ENCODE measurements around the gene KCNJ10.

KCNJ10 gene

DNA sequence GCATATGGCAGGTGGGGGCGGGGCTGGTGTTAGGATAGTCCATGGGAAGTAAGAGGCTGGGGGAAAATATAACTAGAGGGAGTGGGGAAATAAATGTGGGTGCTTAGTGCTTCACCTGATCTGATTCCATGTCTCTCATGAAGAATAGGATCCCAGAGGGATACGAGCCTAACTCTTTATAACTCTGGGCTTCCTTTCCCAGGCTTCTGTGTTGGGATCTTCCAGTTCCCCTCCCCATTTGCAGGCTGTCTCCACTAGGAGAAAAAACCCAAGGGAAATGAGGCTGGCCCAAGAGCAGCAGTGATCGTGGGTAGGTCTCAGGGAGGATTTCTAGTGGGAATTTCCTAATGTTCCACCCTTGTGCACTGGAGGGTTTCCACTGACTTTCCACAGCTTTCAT lies 13.0 kb upstream of the KCNJ10 start:
- DNase-seq = no peak

DNA sequence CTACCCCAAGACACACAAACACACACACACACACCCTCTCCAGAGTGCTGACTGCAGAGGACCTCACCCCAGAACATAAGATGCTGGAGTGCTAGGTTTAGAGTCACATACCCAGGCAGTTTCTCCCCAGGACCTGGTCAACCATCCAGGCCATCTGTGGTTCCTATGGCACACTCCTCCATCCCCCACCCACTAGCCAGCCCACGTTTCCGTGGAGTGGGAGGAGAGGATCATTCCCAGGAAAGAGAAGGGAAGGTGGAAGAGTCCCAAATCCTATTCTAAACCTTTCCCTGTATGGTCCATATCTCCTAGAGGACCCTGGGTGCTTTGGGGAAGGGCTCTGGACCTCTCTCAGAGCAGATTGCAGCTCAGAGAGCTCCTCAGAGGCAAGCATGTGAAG lies 12.5 kb upstream of the KCNJ10 start:
- DNase-seq = no peak

DNA sequence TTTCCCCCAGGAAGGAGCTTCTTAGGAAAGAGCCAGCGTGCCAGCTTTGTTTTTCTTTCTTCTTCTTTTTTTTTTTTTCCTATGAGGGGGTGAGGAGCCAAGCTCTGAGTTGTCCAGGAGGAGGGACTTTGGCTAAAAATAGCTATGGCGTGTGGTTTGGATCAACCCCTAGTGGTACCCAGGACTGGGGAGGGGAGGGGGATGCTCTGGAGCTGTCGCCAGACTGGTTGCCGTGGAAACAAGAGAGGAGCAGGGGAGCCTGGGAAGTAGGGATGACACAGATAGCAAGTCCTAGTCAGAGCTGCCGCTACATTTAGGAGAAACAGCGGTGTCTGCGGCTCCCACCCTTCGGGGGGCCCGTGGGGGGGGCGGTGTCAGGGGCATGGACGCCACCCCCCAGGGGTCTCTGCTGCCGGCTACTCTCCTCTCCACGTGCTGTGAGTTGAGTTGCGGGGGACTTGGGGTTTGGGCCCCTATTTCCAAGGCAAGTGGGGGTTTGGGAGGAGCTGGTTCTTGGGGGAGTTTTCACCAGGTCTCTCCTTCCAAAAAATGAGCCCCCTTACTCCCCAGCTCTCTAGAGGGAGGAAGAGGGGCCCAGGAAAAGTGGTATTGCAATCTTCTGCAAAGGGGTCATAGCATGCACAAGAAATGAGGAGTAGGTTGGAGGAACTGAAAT lies 11.4 kb upstream of the KCNJ10 start, which contains the start of gene KCNJ9:
Gene KCNJ9 (plus strand): TSS at position 278 of the 676 bp plus-strand sequence. CDS start 2,493 bp downstream, outside the sequence.
- DNase-seq = no peak

DNA sequence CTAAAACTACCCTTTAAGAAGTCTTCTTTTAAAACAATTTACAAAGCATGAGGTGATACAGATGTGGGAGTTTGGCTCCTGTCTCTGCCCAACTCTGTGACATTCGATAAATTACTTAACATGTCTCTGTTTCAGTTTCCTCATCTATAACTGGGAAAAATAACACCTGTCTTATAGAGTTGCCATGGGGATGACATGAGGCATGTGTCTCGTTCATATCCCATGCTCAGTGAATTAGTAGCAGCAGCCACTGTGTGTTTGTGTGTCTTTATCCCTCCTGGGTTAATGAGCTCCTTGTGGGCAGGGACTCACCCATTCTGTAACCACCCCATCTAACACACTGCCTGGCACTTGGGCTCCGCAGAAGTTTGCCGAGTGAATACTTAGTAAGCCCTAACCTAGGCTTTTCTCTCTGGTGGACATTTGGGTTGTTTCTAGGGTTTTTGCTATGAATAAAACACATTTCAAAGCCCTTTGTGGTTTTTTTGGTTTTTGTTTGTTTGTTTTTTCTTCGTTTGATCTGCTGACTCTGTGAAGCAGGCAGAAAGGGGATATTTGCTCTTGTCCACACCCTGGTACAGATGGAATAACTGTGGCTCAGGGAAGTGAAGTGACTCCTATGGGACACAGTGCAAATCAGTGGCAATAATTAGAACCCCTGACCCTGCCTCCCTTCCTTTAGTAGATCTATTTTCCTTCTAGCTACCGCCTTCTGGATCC lies 10.6 kb upstream of the KCNJ10 start:
- no peak for DNase-seq

DNA sequence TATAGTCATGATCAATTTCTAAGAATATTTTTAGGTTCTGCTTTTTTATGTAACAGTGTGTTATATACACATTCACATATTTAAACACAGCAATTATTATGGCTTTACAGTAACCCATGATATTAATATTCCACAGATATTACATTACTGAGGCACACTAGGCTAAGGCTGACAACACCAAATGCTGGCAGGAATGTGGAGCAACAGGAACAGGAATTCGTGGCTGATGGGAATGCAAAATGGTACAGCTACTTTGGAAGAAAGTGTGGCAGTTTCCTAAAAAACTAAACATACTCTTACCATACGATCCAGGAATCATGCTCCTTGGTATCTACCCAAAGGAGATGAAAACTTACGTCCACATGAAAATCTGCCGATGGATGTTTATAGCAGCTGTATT lies 9.5 kb upstream of the KCNJ10 start:
- DNase-seq = no peak

DNA sequence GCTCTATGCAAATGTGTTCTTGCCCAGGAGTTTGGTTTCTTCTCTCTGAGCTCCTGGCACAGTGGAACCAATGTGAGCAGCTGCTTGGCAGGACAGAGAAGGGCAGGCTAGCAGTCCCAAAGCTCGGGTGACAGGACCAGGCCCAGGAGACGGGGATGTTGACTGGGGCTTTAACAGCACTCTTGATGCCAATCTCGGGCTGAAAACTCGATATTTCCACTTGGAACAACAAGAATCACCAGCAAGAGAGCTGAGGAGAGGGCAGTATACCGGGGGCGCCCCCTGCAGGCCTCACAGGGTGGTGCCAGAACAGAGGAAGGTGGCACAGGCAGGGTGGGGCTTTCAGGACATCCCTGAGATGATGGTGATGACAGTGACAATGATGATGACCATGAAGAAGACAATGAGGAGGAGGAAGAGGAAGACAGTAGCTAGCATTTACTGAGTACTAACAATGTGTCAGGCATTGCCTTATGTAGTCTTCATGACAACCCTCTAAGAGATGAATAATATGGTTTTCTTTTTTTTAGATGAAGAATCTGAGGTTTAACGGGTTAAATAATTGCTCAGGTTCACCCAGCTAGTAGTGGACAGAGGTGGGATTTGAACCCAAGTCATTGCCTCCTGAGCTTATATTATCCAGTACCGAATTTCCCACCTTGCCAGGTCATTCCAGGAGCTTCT lies 8.7 kb upstream of the KCNJ10 start:
- DNase-seq = no peak

DNA sequence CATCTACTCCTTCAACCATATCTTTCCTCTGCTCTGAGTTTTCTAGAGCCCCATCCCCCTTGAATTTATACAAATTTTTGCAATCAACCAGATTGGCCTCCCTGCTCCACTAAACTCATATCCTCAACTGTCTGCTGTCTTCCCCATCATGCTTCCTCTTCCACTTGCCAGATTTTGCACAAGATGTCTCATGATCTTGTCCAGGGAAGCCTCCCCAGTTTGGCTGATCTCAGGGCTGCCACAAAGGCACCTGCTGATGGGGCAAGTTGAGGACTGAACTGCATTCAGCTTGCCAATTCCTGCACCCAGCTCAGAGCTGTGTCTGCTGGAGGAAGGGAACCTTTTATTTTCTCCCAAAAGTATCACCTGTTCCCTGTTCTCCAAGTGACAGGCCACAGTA lies 7.5 kb upstream of the KCNJ10 start:
- no peak for DNase-seq

DNA sequence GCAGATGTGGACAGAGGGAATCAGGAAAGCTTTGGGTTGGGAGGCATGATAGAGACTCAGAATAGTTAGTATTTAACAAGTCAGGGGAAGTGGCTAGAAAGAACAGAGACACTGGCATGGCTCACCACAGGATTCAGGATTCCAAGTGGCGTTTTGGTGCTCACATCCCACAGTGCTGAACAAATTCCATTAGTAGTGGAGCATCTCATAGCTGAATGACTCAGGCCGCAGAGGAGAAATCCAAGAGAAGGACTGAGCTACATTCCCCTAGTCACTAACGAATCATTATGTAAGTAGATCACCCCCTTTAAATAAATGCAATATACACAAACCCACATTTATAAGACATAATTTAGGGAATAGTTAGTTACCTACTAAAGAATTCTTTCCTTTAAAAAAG lies 6.3 kb upstream of the KCNJ10 start:
- no peak for DNase-seq

DNA sequence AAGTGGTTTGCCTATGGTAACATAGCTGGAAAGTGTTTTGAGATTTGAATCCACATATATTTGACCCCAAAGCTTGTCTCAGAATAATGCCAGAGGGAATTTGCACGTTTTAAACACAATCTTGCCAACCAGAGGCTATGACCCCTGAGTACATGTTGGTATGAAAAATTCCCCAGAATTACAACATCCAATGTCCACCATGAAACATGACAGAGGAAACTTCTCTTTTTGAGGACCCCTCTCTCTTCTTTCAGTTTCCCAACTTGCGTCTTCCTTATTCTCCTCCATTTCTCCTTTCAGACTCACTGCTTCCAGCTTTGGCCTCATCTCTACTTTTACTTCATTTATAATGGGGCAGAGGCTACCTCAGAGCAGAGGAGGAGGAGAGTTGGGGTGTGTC lies 5.9 kb upstream of the KCNJ10 start:
- DNase-seq = no peak

DNA sequence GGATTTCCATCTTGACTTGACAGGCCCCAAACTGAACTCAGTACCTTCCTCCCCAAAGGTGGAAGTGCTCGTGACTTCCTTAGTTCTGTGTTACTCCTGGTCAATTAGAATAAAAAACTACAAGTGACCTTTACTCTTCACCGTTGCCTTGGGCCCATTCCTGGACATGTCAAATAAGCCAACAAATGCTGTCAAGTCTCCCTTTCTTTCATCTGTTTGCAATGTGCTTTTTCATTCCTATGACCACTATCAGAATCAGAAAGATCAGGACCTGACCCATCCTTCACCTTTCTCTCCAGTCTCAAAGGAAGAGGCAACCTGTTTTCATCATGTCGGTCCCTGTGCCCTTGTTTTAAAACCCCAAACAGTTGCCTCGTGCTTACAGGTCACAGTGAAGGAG lies 4.9 kb upstream of the KCNJ10 start:
- DNase-seq = no peak

DNA sequence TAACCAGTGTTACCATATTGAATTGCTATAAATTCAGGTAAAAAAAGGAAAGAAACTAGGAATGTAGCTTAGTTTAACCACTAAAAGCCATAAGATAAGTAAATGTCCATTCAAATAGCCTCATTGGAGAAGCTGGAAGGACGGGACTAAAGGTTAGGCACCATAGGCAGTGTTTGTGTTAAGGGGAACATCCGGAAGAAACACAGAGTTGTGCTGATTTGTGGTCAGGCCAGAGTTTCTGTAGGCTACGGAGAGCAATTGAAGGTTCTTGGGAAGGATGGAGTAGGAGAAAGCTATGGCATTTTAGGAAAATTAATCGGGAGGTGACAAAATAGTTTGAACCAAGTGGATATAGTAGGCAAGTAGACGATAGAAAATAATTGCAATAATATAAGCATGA lies 1.3 kb upstream of the KCNJ10 start:
- DNase-seq = no peak

DNA sequence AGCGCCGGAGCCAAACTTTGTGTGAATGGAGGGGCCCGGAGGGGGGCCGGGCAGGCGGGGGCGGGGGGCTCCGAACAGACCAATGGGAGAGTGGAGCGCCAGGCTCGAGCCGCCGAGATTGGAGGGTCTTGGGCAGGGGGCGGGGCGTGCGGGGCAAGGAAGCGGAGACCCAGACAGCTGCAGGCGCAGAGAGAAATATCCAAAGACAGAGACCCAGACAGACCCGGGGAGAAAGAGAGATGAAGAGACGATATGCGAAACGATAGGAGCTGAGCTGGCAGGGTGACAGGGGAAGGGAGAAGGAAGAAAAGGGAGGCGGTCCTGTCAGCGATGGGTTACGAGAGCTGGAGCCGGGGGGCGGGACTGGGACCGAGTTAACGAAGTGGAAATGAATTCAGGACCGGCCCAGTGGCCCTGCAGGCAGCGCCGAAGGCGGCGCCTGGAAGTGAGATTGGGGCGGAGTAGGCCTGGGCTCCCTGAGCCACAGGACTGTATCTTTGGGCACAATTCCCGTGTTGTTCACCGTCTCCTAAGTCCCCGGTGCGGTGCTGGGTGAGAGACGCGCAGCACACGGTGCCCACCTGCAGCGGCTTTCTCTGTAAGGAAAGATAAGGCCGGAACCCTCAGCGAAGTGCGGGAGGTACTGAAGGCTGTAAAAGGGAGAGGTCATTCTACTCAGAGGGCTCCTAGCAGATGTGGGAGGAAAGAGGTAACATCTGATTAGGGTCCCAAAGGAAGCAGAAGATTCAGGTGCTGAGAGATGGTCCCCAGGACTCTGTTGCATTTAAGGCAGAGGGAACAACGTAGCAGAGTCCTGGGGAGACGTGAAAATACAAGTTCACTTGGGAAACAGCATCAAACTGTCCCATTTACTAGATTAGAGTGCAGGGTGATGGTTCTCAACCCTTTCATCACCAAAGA lies 543 bp upstream of the KCNJ10 start:
- no peak for DNase-seq

DNA sequence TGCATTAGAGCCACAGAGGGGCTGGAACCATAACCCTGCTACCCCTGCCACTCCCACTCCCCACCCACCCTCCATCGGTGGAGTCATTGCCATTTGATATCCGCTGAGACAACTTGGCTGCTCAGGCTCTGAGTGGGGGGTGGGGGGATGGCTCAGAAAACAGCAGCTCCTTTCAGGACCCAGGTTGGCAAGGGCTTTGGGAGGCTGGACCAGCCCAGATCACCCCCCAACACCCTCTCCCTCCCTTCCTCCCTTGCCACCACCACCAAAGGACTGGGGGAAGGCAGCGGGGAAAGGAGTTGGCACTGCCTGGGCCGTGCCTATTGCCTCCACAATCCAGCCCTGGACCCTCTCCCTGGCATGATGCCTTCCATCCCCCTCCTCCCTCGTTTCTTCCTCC lies 1.7 kb downstream of the KCNJ10 start:
- DNase-seq = no peak

DNA sequence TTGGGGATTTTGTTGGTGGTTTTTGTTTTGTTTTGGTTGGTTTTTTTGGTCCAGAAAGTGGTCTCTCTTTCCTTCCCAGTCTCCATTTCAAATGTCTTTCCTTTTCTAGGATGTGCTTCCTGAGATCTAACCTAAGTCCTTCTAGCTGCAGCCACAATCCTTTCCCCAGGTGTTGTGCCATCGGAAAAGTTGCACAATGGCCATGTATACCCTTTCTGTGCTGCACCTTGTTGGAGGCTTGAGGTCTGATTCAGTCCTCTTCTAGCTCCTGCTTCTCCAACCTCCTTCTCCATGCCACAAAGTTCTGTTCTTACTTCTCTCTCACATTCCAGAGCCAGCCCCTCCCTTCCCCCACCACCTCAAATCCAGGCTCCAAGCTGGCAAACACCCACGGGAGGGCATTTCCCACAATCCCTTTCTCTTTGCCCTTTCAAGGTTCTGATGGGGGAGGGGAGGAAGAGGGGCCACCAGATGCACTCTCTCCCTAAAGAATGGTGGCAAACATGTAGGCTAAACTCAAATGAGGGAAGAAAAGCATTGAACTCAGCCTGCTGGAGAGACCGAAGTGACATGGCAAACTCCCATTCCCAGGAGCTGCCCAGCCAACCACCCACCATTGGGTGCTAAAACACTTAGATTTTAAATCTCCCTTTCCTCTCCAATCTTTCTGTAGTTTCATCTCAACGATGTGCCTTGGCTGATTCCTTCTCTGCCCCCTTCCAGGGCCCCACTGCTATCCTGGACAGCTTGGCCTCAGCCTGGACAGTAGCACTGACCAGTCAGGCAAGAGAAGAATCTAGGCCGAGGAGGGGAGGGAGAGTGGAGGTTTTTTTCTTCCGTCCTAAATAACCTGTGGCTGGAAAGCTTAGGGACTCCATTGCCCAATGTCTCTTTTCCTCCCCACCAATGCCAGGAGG lies 2.9 kb downstream of the KCNJ10 start:
- no peak for DNase-seq

DNA sequence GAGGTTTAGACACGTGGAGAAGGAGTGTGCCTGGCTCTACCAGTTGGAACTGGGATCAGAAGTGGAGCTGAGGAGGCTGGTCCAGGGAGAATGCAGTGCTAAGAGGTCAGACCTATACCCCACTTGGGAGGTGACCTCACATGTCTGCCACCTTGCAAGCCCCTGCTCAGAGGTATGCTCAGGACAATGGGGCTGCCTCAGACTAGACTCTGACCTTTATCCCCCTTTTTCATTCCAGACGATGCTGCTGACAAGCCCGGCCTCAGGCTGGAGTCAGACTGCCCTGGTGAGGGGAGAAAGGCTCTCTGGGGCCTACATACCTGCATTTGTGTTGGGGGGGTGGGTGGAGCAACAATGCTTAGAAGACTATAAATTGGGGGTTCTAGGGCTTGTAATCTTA lies 5.2 kb downstream of the KCNJ10 start:
- no peak for DNase-seq

DNA sequence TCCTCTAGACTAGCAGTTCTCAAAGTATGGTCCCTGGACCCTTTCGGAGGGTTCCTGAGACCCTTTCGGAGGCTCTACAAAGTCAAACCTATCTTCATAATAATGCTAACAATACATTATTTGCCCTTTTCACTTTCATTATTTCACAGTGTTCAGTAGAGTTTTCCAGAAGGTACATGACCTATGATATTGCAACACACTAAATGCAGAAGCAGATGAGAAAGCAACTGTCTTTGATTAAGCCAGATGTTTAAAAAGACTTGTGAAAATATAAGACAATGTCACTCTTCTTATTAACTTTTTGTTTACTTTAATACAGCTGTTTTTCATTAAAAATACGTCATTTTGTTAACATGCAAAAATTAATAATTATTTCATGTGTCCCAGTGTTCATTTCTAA lies 5.8 kb downstream of the KCNJ10 start:
- no peak for DNase-seq

DNA sequence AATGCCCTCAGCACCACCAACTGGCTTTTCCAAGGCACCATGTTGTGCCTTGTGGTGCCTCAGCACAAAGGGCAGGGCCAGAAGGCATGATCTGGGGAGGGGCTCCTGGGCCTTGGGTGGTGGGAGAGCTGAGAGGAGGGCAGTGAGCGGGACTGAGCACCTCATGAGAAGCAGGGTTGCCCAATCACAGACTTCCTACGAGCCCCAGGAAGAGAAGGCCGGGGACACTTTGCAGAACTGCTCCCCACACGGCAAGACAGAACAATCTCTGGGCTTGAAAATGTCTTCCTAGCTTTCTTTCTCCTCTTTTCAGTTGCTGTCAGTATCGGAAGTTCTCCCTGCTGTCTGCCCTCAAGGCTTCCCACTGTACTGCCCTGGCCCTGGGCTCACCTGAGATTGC lies 6.8 kb downstream of the KCNJ10 start:
- DNase-seq = no peak

DNA sequence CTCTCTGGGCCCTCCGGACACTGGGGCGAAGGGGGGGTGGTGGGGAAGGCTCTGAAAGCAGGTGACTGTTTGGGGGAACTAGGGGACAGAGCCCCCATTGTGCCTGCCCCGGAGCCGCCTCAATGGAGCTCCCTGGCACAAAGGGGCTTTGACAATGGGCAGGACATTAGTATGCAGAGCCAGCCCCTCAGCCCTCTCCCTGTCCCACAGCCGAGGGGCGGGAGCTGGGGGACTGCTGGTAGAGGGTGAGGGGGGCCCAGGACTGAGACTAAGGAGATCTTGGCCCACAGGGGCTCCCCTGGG lies 7.8 kb downstream of the KCNJ10 start:
- DNase-seq = no peak

DNA sequence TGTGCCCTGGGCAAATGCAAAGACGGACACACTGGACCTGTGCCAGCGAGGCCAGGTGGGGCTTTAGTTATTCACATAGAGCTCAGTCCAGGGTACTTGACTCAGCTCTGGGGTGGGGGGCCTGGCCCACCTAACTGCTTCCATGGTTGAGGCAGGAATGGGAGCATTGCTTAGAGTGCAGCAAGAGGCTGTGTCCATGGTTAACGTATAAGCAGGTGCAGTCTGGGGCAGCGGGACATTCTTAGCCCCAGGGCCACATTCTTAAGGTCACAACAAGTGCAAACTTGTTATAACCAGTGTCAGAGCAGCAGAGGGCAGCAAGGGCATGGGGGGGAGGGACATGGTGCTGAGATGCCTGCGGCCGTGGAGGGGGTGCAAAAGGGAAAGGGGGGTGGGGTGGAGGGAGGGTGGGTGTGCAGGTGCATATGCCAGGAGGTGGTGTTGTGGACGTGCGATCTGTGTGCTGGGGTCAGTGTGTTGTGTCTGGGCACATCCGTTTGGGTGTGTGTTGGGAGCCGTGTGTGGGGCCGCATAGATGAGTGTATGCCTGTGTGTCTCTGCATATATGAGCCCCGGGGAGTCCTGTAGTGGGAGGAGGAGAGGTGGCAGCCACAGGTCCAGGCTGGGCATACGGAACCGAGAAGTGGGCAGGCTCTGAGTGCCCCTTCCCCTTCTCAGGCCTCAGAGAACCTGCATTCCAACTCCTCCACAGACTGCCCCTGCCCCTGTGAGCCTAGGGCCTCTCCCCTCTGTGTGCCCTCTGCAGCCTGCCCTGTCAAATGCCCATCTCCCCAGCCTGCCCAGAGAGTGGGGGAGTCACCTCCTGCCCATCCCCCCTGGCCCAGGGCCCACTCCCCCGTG lies 8.4 kb downstream of the KCNJ10 start:
- DNase-seq = peak in 1 of 2 experiments; percentile 11

DNA sequence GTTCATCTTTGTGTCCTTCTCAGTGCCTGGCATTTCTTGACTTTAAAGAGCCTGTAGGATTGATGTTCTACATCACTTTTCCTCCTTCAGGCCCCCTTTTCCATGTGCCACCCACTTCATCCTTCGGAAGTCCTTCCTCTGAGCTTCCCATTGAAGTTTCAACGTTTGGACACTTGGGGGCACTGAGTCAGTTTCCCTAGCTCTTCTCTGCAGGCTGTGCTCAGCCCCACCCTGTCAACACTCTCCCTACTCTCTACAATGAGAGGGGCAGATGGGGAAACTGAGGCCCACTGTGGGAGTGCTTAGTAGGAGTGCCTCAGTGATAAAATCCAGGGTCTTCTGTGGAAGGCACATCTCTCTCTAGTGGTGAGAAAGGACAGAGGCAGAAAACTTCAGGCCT lies 11.9 kb downstream of the KCNJ10 start:
- DNase-seq = no peak

DNA sequence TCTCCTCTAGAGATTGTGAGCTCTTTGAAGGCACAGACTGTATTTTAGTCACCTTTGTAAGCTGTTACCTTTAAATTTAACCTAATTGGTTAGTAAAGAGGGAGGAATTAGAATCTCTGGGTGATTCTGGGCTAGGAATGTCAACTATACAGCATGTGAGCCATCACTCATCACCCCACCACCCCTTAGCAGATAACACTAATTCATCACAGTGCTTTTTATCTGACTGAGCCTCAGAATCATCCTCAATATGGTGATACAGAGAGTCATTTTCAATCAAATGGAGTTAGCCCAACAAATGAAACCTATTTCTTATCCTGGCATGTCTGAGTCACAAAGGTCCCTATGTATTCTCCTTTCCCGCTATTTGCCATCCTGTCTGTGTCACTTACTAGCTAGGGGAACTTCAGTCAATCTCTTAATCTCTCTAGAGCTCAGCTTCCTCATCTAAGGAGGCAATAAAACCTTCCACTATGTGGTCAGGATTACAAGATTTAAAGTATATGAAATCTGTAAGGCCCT lies 13.3 kb downstream of the KCNJ10 start:
- no peak for DNase-seq
